Keratinocyte (primary cell): ENCODE measurements around the gene KLHL36. TPM values are rescaled to one million over a fixed set of nuclear protein-coding genes. Genes with fewer than 3 reads are reported as not detected.
"Not testable (repeated sequence)": the region's sequence is repeated elsewhere in the genome, so short reads cannot be mapped to it uniquely, and the experiment has no call there.

Experiments
- DNase-seq: peaks from one replicate; pipeline ENCODE4 v3.0.0-alpha.2; 2011; ENCODE audit warnings: low read depth, missing footprints, low spot score
- FAIRE-seq: peaks from 2 replicates; lab custom pipeline; 2011; peaks lifted over from hg19 to GRCh38; lab: Jason Lieb, UNC
- H2AFZ ChIP-seq: 2 replicates; pipeline ENCODE4 v1.6.0; 2012; ENCODE audit warnings: low read length, control low read depth, inconsistent platforms; ENCODE audit not compliant: control insufficient read depth
- H3K27ac ChIP-seq: 2 replicates; pipeline ENCODE4 v1.5.1; 2011; ENCODE audit warnings: low read length; ENCODE audit not compliant: control insufficient read depth, insufficient read depth
- H3K27me3 ChIP-seq: 3 replicates; pipeline ENCODE4 v1.6.0; 2011; ENCODE audit warnings: low read length; ENCODE audit not compliant: control insufficient read depth, insufficient read depth; ENCODE audit errors: extremely low read depth
- H3K36me3 ChIP-seq, 2 experiments: 2 replicates in 1 of 2; 3 replicates in 1 of 2; pipeline ENCODE4 v1.5.1; 2011; ENCODE audit warnings: low read length in 2 of 2, mild to moderate bottlenecking in 1 of 2; ENCODE audit not compliant: control insufficient read depth in 2 of 2, insufficient read depth in 2 of 2; ENCODE audit errors: extremely low read depth in 1 of 2
- H3K4me1 ChIP-seq: 3 replicates; pipeline ENCODE4 v1.5.1; 2011; ENCODE audit warnings: low read length; ENCODE audit not compliant: control insufficient read depth, insufficient read depth; ENCODE audit errors: extremely low read depth
- H3K4me2 ChIP-seq: 3 replicates; pipeline ENCODE4 v1.6.0; 2011; ENCODE audit warnings: low read depth, low read length; ENCODE audit not compliant: control insufficient read depth, insufficient read depth; ENCODE audit errors: extremely low read depth
- H3K4me3 ChIP-seq, 3 experiments: fragments of 200-600 bp in 1 of 3; sonication (generic) in 1 of 3; 2 replicates in 2 of 3; 3 replicates in 1 of 3; pipeline ENCODE4 v1.5.1; 2011 to 2016; ENCODE audit warnings: low read length in 3 of 3, mild to moderate bottlenecking in 3 of 3, control low read depth in 2 of 3, inconsistent platforms in 1 of 3, low read depth in 1 of 3, mixed read lengths in 1 of 3, mixed run types in 1 of 3, moderate library complexity in 1 of 3; ENCODE audit not compliant: control insufficient read depth in 2 of 3, insufficient read depth in 2 of 3; ENCODE audit errors: extremely low read depth in 1 of 3
- H3K79me2 ChIP-seq: 2 replicates; pipeline ENCODE4 v1.6.0; 2012; ENCODE audit warnings: low read length; ENCODE audit not compliant: control insufficient read depth, insufficient read depth
- H3K9ac ChIP-seq: 3 replicates; pipeline ENCODE4 v1.6.0; 2011; ENCODE audit warnings: low read length; ENCODE audit not compliant: control insufficient read depth, insufficient read depth; ENCODE audit errors: extremely low read depth
- H3K9me1 ChIP-seq: 3 replicates; pipeline ENCODE4 v1.6.0; 2011; ENCODE audit warnings: low read length; ENCODE audit not compliant: control insufficient read depth, insufficient read depth; ENCODE audit errors: extremely low read depth
- H3K9me3 ChIP-seq: 2 replicates; pipeline ENCODE4 v1.5.1; 2012; ENCODE audit warnings: low read depth, low read length; ENCODE audit not compliant: control insufficient read depth
- H4K20me1 ChIP-seq: 3 replicates; pipeline ENCODE4 v1.6.0; 2011; ENCODE audit warnings: low read length; ENCODE audit not compliant: control insufficient read depth, insufficient read depth; ENCODE audit errors: extremely low read depth
- CTCF ChIP-seq, 3 experiments: IDR thresholded peaks in 1 of 3; conservative IDR thresholded peaks in 1 of 3; optimal IDR thresholded peaks in 1 of 3; 2 replicates in 2 of 3; 3 replicates in 1 of 3; pipeline versions ENCODE3 to v1.5.1; 2011; ENCODE audit warnings: low read length in 3 of 3, mild to moderate bottlenecking in 3 of 3, moderate library complexity in 2 of 3, control low read depth in 1 of 3, inconsistent platforms in 1 of 3; ENCODE audit not compliant: insufficient read depth in 2 of 3; ENCODE audit errors: extremely low read depth in 1 of 3
- EZH2 ChIP-seq: IDR thresholded peaks from one replicate; pipeline ENCODE4 v1.6.1; 2012; ENCODE audit warnings: inconsistent platforms, mild to moderate bottlenecking, low read length, moderate library complexity
- dilution Hi-C: fragments of 300-500 bp; cut with MboI; formaldehyde crosslinking; loops from one replicate; pipeline ENCODE4 v1.7.0; 2020; ENCODE audit warnings: low sequenced_read_pairs; ENCODE audit not compliant: extremely low pct_ligation_motif_present
- polyA plus RNA-seq, 5 experiments: library from polyadenylated mRNA; depleted of rRNA in 3 of 5; stranded (reverse) in 3 of 5; stranded (forward) in 1 of 5; unstranded in 1 of 5; fragments of >200 nt; gene quantifications; 1 replicate in 1 of 5; 2 replicates in 3 of 5; 3 replicates in 1 of 5; pipeline versions ENCODE4 v1.2.1 to v1.2.3, GENCODE V29; 2011 to 2012; ENCODE audit warnings: missing spikeins in 2 of 5, low read depth in 1 of 5, low replicate concordance in 1 of 5

The KLHL36 gene
- polyA plus RNA-seq, 1 donor (not counting 4 experiments of a cell fraction or from before 2014, with no cell fraction given) = 27.5 TPM

GRCh38 chr16:84690088-84690819 lies 41.9 kb downstream of the KLHL36 start:
- no peak overlapping the region for H2AFZ ChIP-seq

GRCh38 chr16:84692451-84693214 lies 44.3 kb downstream of the KLHL36 start:
- Histone ChIP-seq H3K9me1 (no peaks in the 10 kb centered on the region), H3K4me3 (no peak overlapping the region), H3K79me2 (no peaks in the 10 kb centered on the region), H2AFZ (no peak overlapping the region), H3K9me3 (no peaks in the 10 kb centered on the region), H3K4me1 (peaks cover 5% of the 10 kb centered on the region), H3K4me2 (no peak overlapping the region), H3K36me3 (no peaks in the 10 kb centered on the region), H3K27ac (no peak overlapping the region), H3K9ac (no peak overlapping the region), H4K20me1 (no peaks in the 10 kb centered on the region), H3K27me3 (no peaks in the 10 kb centered on the region)
- dilution Hi-C loops = no loop called here
- TF ChIP-seq CTCF (optimal IDR thresholded peaks at IDR 0.05 in 1 of 3, IDR thresholded peaks at IDR 0.05 in 1 of 3, conservative IDR thresholded peaks at IDR 0.05 in 1 of 3; ENCODE audit: extremely low read depth in 1 of 3, insufficient read depth in 2 of 3, low read length in 3 of 3) (no peak), EZH2 (no peak)
- FAIRE-seq (no peak), DNase-seq (no peak)

More at GRCh38 chr16:84690088-84690819, 41.9 kb downstream of the KLHL36 start:
- Histone ChIP-seq H3K27me3 (no peaks in the 10 kb centered on the region), H3K27ac (no peak overlapping the region), H3K36me3 (no peaks in the 10 kb centered on the region), H3K4me3 (no peak overlapping the region), H3K9me1 (no peaks in the 10 kb centered on the region), H4K20me1 (no peaks in the 10 kb centered on the region), H3K9ac (no peak overlapping the region), H3K9me3 (no peaks in the 10 kb centered on the region), H3K4me2 (no peak overlapping the region), H3K79me2 (no peaks in the 10 kb centered on the region), H3K4me1 (peaks cover 5% of the 10 kb centered on the region)
- TF ChIP-seq CTCF (optimal IDR thresholded peaks at IDR 0.05 in 1 of 3, IDR thresholded peaks at IDR 0.05 in 1 of 3, conservative IDR thresholded peaks at IDR 0.05 in 1 of 3; ENCODE audit: extremely low read depth in 1 of 3, insufficient read depth in 2 of 3, low read length in 3 of 3) (no peak), EZH2 (no peak)
- dilution Hi-C loops = no loop called here
- FAIRE-seq = no peak
- DNase-seq = no peak

- H3K4me2 ChIP-seq, H3K9me3 ChIP-seq, H2AFZ ChIP-seq, H4K20me1 ChIP-seq, H3K4me1 ChIP-seq, H3K27ac ChIP-seq, H3K36me3 ChIP-seq, H3K27me3 ChIP-seq, H3K9ac ChIP-seq, FAIRE-seq, H3K9me1 ChIP-seq, dilution Hi-C loops, H3K79me2 ChIP-seq, H3K4me3 ChIP-seq, DNase-seq: not testable (repeated sequence)
Measured at GRCh38 chr16:84693869-84694268, 45.6 kb downstream of the KLHL36 start.
